ENCODE data around the gene RASSF7.

RASSF7 gene

GRCh38 chr11:528815-529727, 31.7 kb upstream of the RASSF7 start:
- H3K27ac ChIP-seq, result no peak overlapping the region
- TF ChIP-seq, protein P1, sequence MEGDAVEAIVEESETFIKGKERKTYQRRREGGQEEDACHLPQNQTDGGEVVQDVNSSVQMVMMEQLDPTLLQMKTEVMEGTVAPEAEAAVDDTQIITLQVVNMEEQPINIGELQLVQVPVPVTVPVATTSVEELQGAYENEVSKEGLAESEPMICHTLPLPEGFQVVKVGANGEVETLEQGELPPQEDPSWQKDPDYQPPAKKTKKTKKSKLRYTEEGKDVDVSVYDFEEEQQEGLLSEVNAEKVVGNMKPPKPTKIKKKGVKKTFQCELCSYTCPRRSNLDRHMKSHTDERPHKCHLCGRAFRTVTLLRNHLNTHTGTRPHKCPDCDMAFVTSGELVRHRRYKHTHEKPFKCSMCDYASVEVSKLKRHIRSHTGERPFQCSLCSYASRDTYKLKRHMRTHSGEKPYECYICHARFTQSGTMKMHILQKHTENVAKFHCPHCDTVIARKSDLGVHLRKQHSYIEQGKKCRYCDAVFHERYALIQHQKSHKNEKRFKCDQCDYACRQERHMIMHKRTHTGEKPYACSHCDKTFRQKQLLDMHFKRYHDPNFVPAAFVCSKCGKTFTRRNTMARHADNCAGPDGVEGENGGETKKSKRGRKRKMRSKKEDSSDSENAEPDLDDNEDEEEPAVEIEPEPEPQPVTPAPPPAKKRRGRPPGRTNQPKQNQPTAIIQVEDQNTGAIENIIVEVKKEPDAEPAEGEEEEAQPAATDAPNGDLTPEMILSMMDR (IDR thresholded peaks at IDR 0.05), result no peak

GRCh38 chr11:529728-530411, 30.9 kb upstream of the RASSF7 start:
- no peak overlapping the region for H3K4me3 ChIP-seq (ENCODE audit: low read depth in 1 of 2, low read length in 1 of 2)
- H3K36me3 ChIP-seq, result peaks cover 16% of the 10 kb centered on the region
- H3K27me3 ChIP-seq, result peaks cover 10% of the 10 kb centered on the region
- H3K9me3 ChIP-seq, result no peaks in the 10 kb centered on the region
- TF ChIP-seq, protein P1 (IDR thresholded peaks at IDR 0.05), result no peak
- H3K27ac ChIP-seq, result no peak overlapping the region
- H3K4me1 ChIP-seq (ENCODE audit: control insufficient read depth in 1 of 2, insufficient read depth in 1 of 2, low read depth in 1 of 2, low read length in 1 of 2), result peaks cover 6% of the 10 kb centered on the region in 2 experiments

More at GRCh38 chr11:528815-529727, 31.7 kb upstream of the RASSF7 start:
- peaks cover 2% of the 10 kb centered on the region for H3K27me3 ChIP-seq
- H3K4me1 ChIP-seq (ENCODE audit: control insufficient read depth in 1 of 2, insufficient read depth in 1 of 2, low read depth in 1 of 2, low read length in 1 of 2), result no peaks in the 10 kb centered on the region
- H3K9me3 ChIP-seq, result no peaks in the 10 kb centered on the region
- H3K4me3 ChIP-seq (ENCODE audit: low read depth in 1 of 2, low read length in 1 of 2), result no peak overlapping the region
- H3K36me3 ChIP-seq, result peaks cover 16% of the 10 kb centered on the region

GRCh38 chr11:530960-531831, 29.6 kb upstream of the RASSF7 start:
- TF ChIP-seq, protein P1 (IDR thresholded peaks at IDR 0.05), result no peak
- Histone ChIP-seq H3K9me3 (no peaks in the 10 kb centered on the region), H3K4me1 (ENCODE audit: control insufficient read depth in 1 of 2, insufficient read depth in 1 of 2, low read depth in 1 of 2, low read length in 1 of 2) (peaks cover 12 to 13% of the 10 kb centered on the region in 2 experiments), H3K36me3 (peaks cover 16% of the 10 kb centered on the region), H3K27ac (no peak overlapping the region), H3K27me3 (peaks cover 17% of the 10 kb centered on the region), H3K4me3 (ENCODE audit: low read depth in 1 of 2, low read length in 1 of 2) (no peak overlapping the region)

DNA sequence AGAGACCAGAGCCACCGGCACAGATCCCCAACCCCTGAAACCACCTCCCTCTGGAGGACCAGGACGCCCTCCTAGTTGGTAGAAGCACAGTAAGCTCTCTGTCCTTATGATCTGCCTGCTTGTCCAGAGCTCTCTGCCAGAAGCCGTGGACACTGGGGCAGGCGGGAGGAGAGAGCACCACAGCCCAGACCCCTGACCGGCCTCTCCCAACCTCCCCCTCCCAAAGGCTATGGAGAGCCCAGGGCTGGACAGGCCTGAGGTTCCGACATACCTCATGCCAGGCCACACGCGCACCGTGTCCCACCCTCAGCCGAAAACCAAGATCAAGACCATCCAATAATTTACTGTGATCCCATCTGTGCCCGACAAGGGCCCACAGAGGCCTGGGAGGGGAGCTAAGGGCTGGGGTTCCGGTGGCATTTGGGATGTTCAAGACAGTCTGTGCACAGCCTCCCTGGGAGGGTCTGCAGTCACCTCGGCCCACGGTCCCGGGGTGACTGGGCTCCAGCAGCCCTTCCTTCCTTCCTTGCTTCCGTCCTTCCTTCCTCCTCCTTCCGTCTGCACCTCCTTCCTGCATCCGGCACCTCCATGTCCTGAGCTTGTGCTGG, 28.7 kb upstream of the RASSF7 start:
- H3K36me3 ChIP-seq, result peaks cover 16% of the 10 kb centered on the region
- H3K27me3 ChIP-seq, result peaks cover 25% of the 10 kb centered on the region
- H3K27ac ChIP-seq, result no peak overlapping the region
- peaks cover 20 to 22% of the 10 kb centered on the region in 2 experiments for H3K4me1 ChIP-seq (ENCODE audit: control insufficient read depth in 1 of 2, insufficient read depth in 1 of 2, low read depth in 1 of 2, low read length in 1 of 2)
- no peaks in the 10 kb centered on the region for H3K9me3 ChIP-seq
- TF ChIP-seq, protein P1 (IDR thresholded peaks at IDR 0.05), result no peak
- no peak overlapping the region for H3K4me3 ChIP-seq (ENCODE audit: low read depth in 1 of 2, low read length in 1 of 2)

GRCh38 chr11:532527-532985, 28.2 kb upstream of the RASSF7 start:
- Histone ChIP-seq H3K4me1 (ENCODE audit: control insufficient read depth in 1 of 2, insufficient read depth in 1 of 2, low read depth in 1 of 2, low read length in 1 of 2) (peaks cover 25 to 27% of the 10 kb centered on the region in 2 experiments), H3K27ac (no peak overlapping the region), H3K4me3 (ENCODE audit: low read depth in 1 of 2, low read length in 1 of 2) (no peak overlapping the region), H3K36me3 (peaks cover 16% of the 10 kb centered on the region), H3K27me3 (peaks cover 30% of the 10 kb centered on the region), H3K9me3 (no peaks in the 10 kb centered on the region)
- TF ChIP-seq, protein P1 (IDR thresholded peaks at IDR 0.05), result no peak
